Adipose tissue (tissue), 3 donors: ENCODE data around the gene LPCAT3. TPM values are rescaled to one million over a fixed set of nuclear protein-coding genes. Genes with fewer than 3 reads are reported as not detected.
A peak's percentile ranks its signal among the peaks of the same experiment; 100 is the strongest.

Experiments
- H3K27ac ChIP-seq: one replicate; pipeline ENCODE4 v1.5.1; 2013; ENCODE audit warnings: low read depth, low read length
- WGBS, 3 donors: extraction: QIAGEN DNeasy Blood & Tissue Kit; methylation state at CpG; one replicate each; pipeline ENCODE4 v1.1.7; 2013; 5-methylcytosine and 5-hydroxymethylcytosine counted together
- polyA plus RNA-seq, 3 donors: library from polyadenylated mRNA; stranded (reverse); fragments of 200-250 nt; gene quantifications; one replicate each; pipeline ENCODE4 v1.2.3, GENCODE V29; 2013
- donor health status: healthy with polysubstance abuse.
- donor health status: Bipolar disorder and iron deficiency.
- donor health status: healthy.

The LPCAT3 gene
- polyA plus RNA-seq, 3 donors = 27.1 to 77.9 (median 43.0) TPM

- 69 to 73% (median 72%) methylated on average over 15 of the region's 15 CpGs for WGBS, 3 donors
- H3K27ac ChIP-seq = no peak overlapping the region
These were observed 69.2 kb downstream of the LPCAT3 start for GRCh38 chr12:6948873-6949594.

GRCh38 chr12:6947615-6948014 is 70.7 kb downstream of the LPCAT3 start:
- 82 to 91% (median 88%) methylated on average over 8 of the region's 8 CpGs for WGBS, 3 donors
- H3K27ac ChIP-seq = no peak overlapping the region

- 39 to 81% (median 69%) methylated on average over 8 of the region's 8 CpGs for WGBS, 3 donors
- H3K27ac ChIP-seq = no peak overlapping the region
These were observed 71.3 kb downstream of the LPCAT3 start for GRCh38 chr12:6946920-6947374.

- H3K27ac ChIP-seq = no peak overlapping the region
- 8 to 33% (median 27%) methylated on average over 32 of the region's 32 CpGs for WGBS, 3 donors
These were observed 72.0 kb downstream of the LPCAT3 start for GRCh38 chr12:6946033-6946919.

- 43 to 78% (median 73%) methylated on average over 10 to 11 of the region's 11 CpGs for WGBS, 3 donors
- no peak overlapping the region for H3K27ac ChIP-seq
These were observed 72.7 kb downstream of the LPCAT3 start for GRCh38 chr12:6945613-6946012.

- WGBS, 3 donors = 2 to 3% (median 3%) methylated on average over 48 of the region's 48 CpGs
- peak overlapping the region; percentile 97 for H3K27ac ChIP-seq
These were observed 73.7 kb downstream of the LPCAT3 start for GRCh38 chr12:6944381-6945186.

GRCh38 chr12:6943722-6944380 is 74.4 kb downstream of the LPCAT3 start, which contains the start of the genes C12orf57 and RNU7-1:
Gene C12orf57 (plus strand): TSS chr12:6944022. CDS start chr12:6944122, 100 bp downstream.
Gene RNU7-1 (plus strand): TSS chr12:6943816.
- 0% methylated on average over 31 of the region's 31 CpGs for WGBS, 3 donors

GRCh38 chr12:6943389-6943721 is 74.9 kb downstream of the LPCAT3 start:
- WGBS, 3 donors = 1% methylated on average over 13 of the region's 13 CpGs
- H3K27ac ChIP-seq = peak overlapping the region; percentile 63

More at GRCh38 chr12:6943722-6944380, 74.4 kb downstream of the LPCAT3 start, which contains the start of the genes C12orf57 and RNU7-1:
- peak within 1 kb of the TSS; percentile 97 for H3K27ac ChIP-seq

GRCh38 chr12:6942331-6942665 is 76.0 kb downstream of the LPCAT3 start:
- 81 to 86% (median 83%) methylated on average over 9 to 11 of the region's 11 CpGs for WGBS, 3 donors
- H3K27ac ChIP-seq = no peak overlapping the region

- 67 to 85% (median 84%) methylated on average over 12 of the region's 12 CpGs for WGBS, 3 donors
- H3K27ac ChIP-seq = no peak overlapping the region
These were observed 76.5 kb downstream of the LPCAT3 start for GRCh38 chr12:6941782-6942181.

GRCh38 chr12:6941267-6941666 is 77.0 kb downstream of the LPCAT3 start:
- WGBS, 3 donors = 81 to 92% (median 82%) methylated on average over 12 of the region's 12 CpGs
- no peak overlapping the region for H3K27ac ChIP-seq

- WGBS, 3 donors = 54 to 75% (median 64%) methylated on average over 2 of the region's 2 CpGs
- no peak overlapping the region for H3K27ac ChIP-seq
These were observed 79.1 kb downstream of the LPCAT3 start for GRCh38 chr12:6939191-6939540.

- 77 to 81% (median 79%) methylated on average over 31 to 32 of the region's 32 CpGs for WGBS, 3 donors
- no peak overlapping the region for H3K27ac ChIP-seq
These were observed 79.7 kb downstream of the LPCAT3 start for GRCh38 chr12:6938353-6939190.

GRCh38 chr12:6937481-6938352 is 80.6 kb downstream of the LPCAT3 start:
- peak overlapping the region; percentile 21 for H3K27ac ChIP-seq
- 1 to 3% (median 1%) methylated on average over 73 to 80 of the region's 80 CpGs for WGBS, 3 donors

GRCh38 chr12:6936636-6937480 is 81.4 kb downstream of the LPCAT3 start:
- H3K27ac ChIP-seq = peak overlapping the region; percentile 21
- 20 to 30% (median 29%) methylated on average over 33 to 36 of the region's 36 CpGs for WGBS, 3 donors

GRCh38 chr12:6936194-6936635 is 82.1 kb downstream of the LPCAT3 start:
- WGBS, 3 donors = 65 to 84% (median 67%) methylated on average over 3 of the region's 3 CpGs
- no peak overlapping the region for H3K27ac ChIP-seq
